Muscle layer of colon (tissue), 2 donors: Measurements from ENCODE around the gene PNLIPRP1.

Experiments
- H3K27ac ChIP-seq: one replicate; pipeline ENCODE4 v1.7.0; 2013; ENCODE audit warnings: low read depth, mild to moderate bottlenecking, low read length, moderate library complexity
- H3K27me3 ChIP-seq, 2 donors: one replicate each; pipeline ENCODE4 v1.7.0; 2013; ENCODE audit warnings: low read length in 2 of 2, mild to moderate bottlenecking in 2 of 2; ENCODE audit not compliant: insufficient read depth in 2 of 2, control insufficient read depth in 1 of 2
- H3K36me3 ChIP-seq: one replicate; pipeline ENCODE4 v1.7.0; 2013; ENCODE audit warnings: mild to moderate bottlenecking, low read length; ENCODE audit not compliant: insufficient read depth
- H3K4me1 ChIP-seq: one replicate; pipeline ENCODE4 v1.7.0; 2013; ENCODE audit warnings: mild to moderate bottlenecking, low read length; ENCODE audit not compliant: insufficient read depth
- H3K4me3 ChIP-seq, 2 donors: one replicate each; pipeline ENCODE4 v1.7.0; 2013; ENCODE audit warnings: low read length in 2 of 2, low read depth in 1 of 2, mild to moderate bottlenecking in 1 of 2, moderate library complexity in 1 of 2
- H3K9ac ChIP-seq: one replicate; pipeline ENCODE4 v1.7.0; 2013; ENCODE audit warnings: low read length
- H3K9me3 ChIP-seq: one replicate; pipeline ENCODE4 v1.7.0; 2013; ENCODE audit warnings: mild to moderate bottlenecking, low read length
- donor health status: abdominal sarcoma.
- donor health status: Adenocarcinoma of cecum.

The PNLIPRP1 gene

DNA sequence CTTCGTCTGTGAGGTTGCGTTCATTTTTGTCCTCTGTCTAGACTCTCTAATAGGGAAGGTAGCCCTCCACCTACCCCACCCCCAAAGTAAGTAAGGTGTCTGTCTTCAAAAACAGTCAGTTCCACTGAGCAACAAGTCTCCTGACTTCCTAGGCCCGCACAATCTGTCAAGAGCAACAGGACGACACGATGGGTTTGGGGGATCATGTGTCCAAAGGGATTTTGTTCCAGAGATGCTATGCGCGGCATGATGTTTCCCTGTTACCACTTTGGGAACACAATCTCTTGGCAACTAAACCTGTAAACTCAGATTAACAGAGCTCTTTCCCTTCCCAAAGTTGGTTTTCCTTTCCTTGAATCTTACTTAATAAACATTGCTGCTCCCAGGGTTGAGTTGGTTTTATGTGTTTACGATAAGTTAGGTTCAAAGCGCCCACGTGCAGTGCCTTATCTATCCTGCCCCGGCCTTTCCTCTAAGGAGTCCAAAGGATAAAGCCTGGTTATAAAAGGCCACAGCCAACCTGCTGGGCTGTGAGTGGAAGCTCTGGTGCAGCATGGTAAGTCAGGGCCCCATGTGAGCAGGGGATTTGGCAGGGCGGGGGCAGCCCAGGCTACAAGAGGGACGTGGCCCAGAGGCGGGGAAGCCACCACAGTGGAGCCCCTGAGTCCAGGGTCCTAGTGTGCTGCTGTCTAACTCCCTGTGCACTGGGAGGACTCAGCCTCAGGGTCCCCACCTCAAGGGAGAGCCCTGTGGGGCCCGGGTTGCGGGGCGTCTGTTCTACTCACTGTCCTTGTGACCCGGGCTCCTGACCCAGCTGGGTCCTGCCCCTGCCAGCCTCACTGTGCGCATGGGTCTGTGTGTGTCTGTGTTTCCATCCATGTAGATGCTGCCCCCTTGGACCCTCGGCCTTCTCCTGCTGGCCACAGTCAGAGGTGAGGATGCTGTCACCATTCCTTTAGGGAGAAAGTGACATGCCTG, 30.0 kb downstream of the PNLIPRP1 start, which contains the start of gene PNLIPRP2:
TSS of gene PNLIPRP2 (plus strand) at position 531 of the 978 bp plus-strand sequence.
- Histone ChIP-seq H3K9ac (no peak within 1 kb of the TSS), H3K9me3 (no peaks in the 10 kb centered on the region), H3K27ac (no peak within 1 kb of the TSS), H3K27me3 (no peaks in the 10 kb centered on the region), H3K4me3 (no peak within 1 kb of the TSS), H3K4me1 (no peaks in the 10 kb centered on the region), H3K36me3 (no peaks in the 10 kb centered on the region)

DNA sequence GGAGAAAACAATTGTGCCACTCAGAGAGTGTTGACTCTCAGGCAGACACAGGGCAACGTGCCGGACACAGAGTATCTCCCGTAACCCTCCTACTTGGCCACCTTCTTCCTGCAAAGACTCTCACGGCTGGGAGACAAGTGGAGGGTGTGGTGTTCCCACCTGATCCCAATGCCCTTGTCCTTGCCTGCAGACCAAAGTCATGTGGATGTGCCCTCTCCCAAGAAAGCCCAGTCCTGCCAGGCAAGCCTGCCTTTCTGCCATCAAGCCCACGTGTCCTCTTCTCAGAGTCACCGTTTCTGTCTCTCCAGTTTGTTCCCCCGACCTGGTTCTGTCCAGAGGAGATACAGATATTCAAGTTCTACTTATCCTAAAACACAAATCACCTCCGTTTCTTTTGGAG, 30.7 kb downstream of the PNLIPRP1 start:
- H3K36me3 ChIP-seq, result no peaks in the 10 kb centered on the region
- no peak overlapping the region for H3K9ac ChIP-seq
- H3K9me3 ChIP-seq, result no peaks in the 10 kb centered on the region
- H3K27me3 ChIP-seq, result peaks cover 0 to 5% of the 10 kb centered on the region in 2 donors
- no peak overlapping the region for H3K4me3 ChIP-seq
- no peaks in the 10 kb centered on the region for H3K4me1 ChIP-seq
- H3K27ac ChIP-seq, result no peak overlapping the region

DNA sequence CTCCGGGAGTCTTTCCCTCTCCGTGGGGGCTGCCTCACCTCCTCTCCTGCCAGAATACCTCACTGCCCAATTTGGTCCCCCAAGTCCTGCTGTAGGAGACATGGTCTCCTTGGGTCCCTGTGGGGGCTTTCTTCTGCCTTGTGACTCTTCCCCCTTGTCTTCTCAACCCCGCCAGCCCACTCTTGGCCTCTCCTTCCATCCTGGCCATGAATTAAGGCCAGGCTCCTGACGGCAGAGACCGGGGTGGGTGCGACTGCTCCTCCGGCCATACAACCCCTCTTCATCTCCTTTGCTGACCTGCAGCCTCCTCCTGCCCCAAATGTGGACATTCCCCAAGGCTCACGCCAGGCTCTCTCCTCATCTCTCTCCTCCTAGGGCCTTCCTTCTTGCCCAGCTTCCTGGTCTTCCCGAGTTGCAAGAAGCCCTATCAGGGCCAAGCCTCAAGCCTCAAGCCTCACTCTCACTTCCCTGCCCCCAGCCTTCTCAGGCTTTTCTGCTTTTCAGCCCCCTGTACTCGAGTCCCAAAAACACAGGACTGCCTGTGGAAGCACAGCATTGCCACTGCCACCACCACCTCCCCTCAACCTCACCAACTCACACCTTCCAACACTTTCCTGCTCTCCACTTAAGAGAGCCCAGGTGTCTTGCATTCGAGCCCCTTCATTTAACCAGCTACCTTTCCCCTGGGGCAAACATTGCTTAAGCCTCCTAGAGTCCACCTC, 31.3 kb downstream of the PNLIPRP1 start:
- H3K36me3 ChIP-seq, result no peaks in the 10 kb centered on the region
- no peak overlapping the region for H3K27ac ChIP-seq
- no peak overlapping the region for H3K4me3 ChIP-seq
- H3K27me3 ChIP-seq, result peaks cover 3 to 12% of the 10 kb centered on the region in 2 donors
- H3K9me3 ChIP-seq, result no peaks in the 10 kb centered on the region
- H3K9ac ChIP-seq, result no peak overlapping the region
- no peaks in the 10 kb centered on the region for H3K4me1 ChIP-seq

DNA sequence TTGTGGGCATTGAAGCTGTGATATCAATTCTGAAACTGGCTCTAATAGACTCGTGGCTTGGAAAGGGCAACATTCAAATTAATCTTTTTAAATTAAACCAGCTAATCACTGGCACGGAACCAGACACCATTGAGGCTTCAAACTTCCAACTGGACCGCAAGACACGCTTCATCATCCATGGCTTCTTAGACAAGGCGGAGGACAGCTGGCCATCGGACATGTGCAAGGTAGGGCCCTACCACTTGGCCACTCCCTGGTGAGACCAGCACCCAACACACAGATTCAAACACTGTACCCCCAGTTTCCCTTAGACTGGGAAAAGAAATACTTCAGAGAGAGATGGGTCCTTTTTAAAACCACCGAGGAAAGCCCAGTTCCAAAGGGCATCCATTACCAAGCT, 35.1 kb downstream of the PNLIPRP1 start:
- H3K36me3 ChIP-seq, result no peaks in the 10 kb centered on the region

DNA sequence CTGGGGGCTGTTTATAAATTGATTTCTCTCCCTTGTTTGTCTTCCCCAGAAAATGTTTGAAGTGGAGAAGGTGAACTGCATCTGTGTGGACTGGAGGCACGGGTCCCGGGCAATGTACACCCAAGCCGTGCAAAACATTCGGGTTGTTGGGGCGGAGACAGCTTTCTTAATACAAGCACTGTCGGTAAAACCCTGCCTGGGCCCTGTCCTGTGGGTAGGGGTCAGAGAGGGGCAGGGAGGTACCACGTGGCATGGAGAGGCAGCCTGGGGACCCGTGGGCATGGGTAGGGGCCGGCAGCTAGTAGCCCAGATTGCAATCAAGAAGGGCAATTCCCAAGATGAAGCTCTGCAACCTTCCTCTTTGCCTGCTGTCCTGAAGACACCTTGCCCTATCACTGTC, 36.1 kb downstream of the PNLIPRP1 start:
- no peak overlapping the region for H3K27ac ChIP-seq
- H3K27me3 ChIP-seq, result peaks cover 10 to 14% of the 10 kb centered on the region in 2 donors
- H3K4me3 ChIP-seq, result no peak overlapping the region
- no peaks in the 10 kb centered on the region for H3K36me3 ChIP-seq
- no peaks in the 10 kb centered on the region for H3K4me1 ChIP-seq
- no peaks in the 10 kb centered on the region for H3K9me3 ChIP-seq
- H3K9ac ChIP-seq, result no peak overlapping the region

More for the DNA sequence above, 35.1 kb downstream of the PNLIPRP1 start:
- Histone ChIP-seq H3K9me3 (no peaks in the 10 kb centered on the region), H3K27ac (no peak overlapping the region), H3K27me3 (peaks cover 10 to 14% of the 10 kb centered on the region in 2 donors), H3K4me1 (no peaks in the 10 kb centered on the region), H3K9ac (no peak overlapping the region), H3K4me3 (no peak overlapping the region)

DNA sequence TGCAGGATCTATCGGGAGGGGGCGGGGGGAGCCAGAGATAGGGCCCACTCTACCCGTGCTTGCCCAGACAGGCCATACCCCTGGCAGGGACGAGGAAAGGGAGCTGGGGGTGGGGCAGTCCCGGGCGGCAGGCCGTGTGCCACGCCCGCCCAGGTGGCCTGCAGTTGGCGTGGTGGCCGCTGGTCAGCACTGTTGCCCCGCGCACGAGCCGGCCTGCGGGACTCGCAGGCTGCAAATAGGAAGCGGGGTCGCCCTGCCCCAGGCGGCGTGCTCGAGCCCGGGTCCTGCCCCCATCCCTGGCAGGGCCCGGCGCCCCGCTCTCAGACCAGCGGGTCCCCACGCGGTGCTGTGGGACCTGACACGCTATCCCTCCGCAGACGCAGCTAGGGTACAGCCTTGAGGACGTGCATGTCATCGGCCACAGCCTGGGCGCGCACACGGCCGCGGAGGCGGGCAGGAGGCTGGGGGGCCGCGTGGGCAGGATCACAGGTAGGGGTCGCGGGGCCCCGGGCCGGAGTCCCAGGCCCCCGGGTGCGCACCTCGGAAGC, 36.7 kb downstream of the PNLIPRP1 start:
- no peak overlapping the region for H3K27ac ChIP-seq
- no peaks in the 10 kb centered on the region for H3K4me1 ChIP-seq
- peaks cover 10 to 14% of the 10 kb centered on the region in 2 donors for H3K27me3 ChIP-seq
- peak overlapping the region in 1 of 2 donors; percentile 14 for H3K4me3 ChIP-seq
- H3K9ac ChIP-seq, result no peak overlapping the region
- no peaks in the 10 kb centered on the region for H3K9me3 ChIP-seq
- no peaks in the 10 kb centered on the region for H3K36me3 ChIP-seq

DNA sequence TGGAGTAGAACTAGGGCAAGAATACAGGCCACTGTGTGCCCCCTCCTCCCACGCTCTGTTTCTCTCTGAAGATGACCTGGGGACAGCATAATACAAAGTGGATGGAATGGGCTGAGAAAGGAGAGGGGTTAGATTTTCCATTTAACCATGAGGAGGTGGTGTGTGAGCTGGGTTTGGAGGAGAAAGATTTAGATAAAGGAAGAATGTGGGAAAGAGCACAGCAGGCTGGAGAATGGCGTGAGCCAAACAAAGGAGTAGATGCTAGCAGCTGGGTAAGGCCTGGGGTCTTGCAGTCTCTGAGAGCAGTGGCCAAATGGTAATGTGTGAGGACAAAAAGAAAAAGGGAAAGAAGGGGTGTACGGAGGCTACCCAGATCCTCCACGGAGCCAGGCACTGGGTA, 38.6 kb downstream of the PNLIPRP1 start:
- no peaks in the 10 kb centered on the region for H3K9me3 ChIP-seq
- no peaks in the 10 kb centered on the region for H3K36me3 ChIP-seq
- no peaks in the 10 kb centered on the region for H3K4me1 ChIP-seq
- peaks cover 10 to 14% of the 10 kb centered on the region in 2 donors for H3K27me3 ChIP-seq
- H3K4me3 ChIP-seq, result no peak overlapping the region
- H3K9ac ChIP-seq, result no peak overlapping the region
- no peak overlapping the region for H3K27ac ChIP-seq

DNA sequence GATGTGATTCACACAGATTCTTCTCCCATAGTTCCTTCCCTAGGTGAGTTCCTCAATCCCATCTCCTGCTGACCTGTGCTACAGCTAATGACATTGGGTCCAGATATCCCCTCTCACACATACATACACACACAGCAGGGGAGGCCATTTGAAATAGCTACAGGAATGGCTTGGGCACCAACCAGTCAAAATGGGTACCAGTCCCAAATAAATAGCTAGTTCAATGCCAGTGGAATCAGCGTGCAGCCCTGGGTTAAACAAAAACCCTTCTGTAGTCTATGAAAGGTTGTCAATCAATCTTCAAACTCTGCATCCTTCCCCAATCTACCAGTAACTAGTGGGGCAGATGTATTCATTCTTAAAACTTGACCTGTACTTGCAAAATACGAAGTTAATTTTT, 39.3 kb downstream of the PNLIPRP1 start:
- no peak overlapping the region for H3K9ac ChIP-seq
- no peak overlapping the region for H3K4me3 ChIP-seq
- H3K27me3 ChIP-seq, result peaks cover 10 to 14% of the 10 kb centered on the region in 2 donors
- no peaks in the 10 kb centered on the region for H3K36me3 ChIP-seq
- no peaks in the 10 kb centered on the region for H3K4me1 ChIP-seq
- H3K9me3 ChIP-seq, result no peaks in the 10 kb centered on the region
- H3K27ac ChIP-seq, result no peak overlapping the region

DNA sequence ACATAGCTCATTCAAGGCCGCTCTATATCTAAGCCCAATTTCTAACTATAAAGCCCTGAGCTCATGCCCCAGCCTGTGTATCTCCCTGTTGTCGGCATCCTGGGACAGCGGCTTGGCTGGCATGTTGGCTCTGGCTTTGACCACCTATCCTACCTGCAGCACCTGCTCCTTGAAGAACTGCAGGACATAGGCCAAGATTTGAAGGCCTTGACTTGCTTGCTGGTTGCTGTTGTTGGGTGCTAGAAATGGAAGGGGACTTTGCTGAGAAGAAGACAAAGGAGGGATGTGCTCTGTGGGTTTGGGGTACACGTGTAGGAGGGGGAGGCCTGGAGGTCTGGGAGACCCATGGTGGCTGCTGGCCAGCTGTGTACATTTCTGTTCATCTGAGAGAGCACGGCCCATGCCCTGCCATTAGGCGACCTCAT, 41.1 kb downstream of the PNLIPRP1 start:
- Histone ChIP-seq H3K4me3 (no peak overlapping the region), H3K9me3 (no peaks in the 10 kb centered on the region), H3K4me1 (no peaks in the 10 kb centered on the region), H3K27me3 (peaks cover 4 to 9% of the 10 kb centered on the region in 2 donors), H3K9ac (no peak overlapping the region), H3K27ac (no peak overlapping the region), H3K36me3 (no peaks in the 10 kb centered on the region)

DNA sequence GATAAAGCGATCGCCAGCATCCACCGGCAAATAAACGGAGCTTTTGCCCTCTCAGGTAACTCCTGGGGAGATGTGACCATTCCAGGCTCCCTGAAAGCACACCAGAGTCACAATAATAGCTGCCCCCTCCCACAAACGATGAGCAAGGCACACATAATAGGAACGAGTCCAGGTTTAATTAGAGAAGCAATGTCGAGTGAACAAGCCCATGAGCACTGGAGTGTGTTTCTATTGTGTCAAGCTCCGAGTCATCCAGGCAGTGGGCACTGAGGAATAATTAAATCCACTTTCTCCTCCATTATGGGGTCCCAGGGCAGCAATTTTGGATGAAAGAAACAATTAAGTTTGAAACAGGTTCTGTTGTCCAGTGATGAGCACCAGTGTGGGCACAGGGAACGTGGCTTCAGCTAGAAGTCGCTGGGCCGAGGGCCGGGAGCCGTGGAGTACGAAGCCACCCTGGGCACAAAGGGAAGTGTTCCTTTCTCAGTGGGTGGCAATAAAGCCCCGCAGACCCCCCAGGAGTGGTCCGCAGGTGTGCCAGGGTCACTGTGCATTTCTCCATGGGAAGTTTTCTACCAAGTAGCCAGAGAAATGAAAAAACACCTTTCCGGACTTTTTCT, 41.9 kb downstream of the PNLIPRP1 start:
- H3K27me3 ChIP-seq, result peaks cover 0 to under 1% of the 10 kb centered on the region in 2 donors

DNA sequence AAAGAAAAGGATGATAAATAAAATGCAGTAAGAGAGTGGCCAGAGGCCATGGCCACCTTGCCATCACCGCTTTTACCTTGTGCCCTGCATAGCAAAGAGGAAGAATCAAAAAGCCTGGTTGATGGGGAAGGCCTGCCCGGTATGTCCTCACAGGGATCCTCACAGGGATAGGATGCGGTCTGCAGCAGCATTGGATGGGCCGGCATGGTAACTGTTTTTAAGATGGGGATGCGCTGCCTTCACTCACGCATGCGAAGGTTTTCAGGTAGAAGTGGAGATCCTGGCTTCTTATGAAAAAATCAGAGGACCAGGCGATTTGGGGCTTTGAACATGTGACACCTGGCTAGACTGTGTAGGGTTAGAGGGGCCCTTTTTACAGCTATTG, 42.4 kb downstream of the PNLIPRP1 start:
- Histone ChIP-seq H3K9ac (no peak overlapping the region), H3K36me3 (no peaks in the 10 kb centered on the region), H3K9me3 (no peaks in the 10 kb centered on the region), H3K4me1 (no peaks in the 10 kb centered on the region), H3K27me3 (no peaks in the 10 kb centered on the region), H3K27ac (no peak overlapping the region), H3K4me3 (no peak overlapping the region)

More for the DNA sequence above, 41.9 kb downstream of the PNLIPRP1 start:
- H3K9ac ChIP-seq, result no peak overlapping the region
- no peaks in the 10 kb centered on the region for H3K36me3 ChIP-seq
- no peaks in the 10 kb centered on the region for H3K9me3 ChIP-seq
- H3K4me1 ChIP-seq, result no peaks in the 10 kb centered on the region
- no peak overlapping the region for H3K4me3 ChIP-seq
- no peak overlapping the region for H3K27ac ChIP-seq
